SJSA1 (cell line): ENCODE data around the gene L1CAM. TPM values are rescaled to one million over a fixed set of nuclear protein-coding genes. Genes with fewer than 3 reads are reported as not detected.

Experiments used
- DNase-seq, 2 experiments: peaks; one replicate each; pipeline ENCODE4 v3.0.0-alpha.2; 2015 to 2020; ENCODE audit warnings: low spot score in 2 of 2, low read depth in 1 of 2
- H3K27ac ChIP-seq: fragments of 250-450 bp; sonication (Bioruptor Pico); 2 replicates; pipeline ENCODE4 v1.5.1; 2020; ENCODE audit warnings: mild to moderate bottlenecking, moderate library complexity
- H3K27me3 ChIP-seq: fragments of 250-450 bp; sonication (Bioruptor Pico); replicated peaks from 2 replicates; pipeline ENCODE4 v1.5.1; 2020; ENCODE audit warnings: mild to moderate bottlenecking, moderate library complexity
- H3K36me3 ChIP-seq: fragments of 250-450 bp; sonication (Bioruptor Pico); 2 replicates; pipeline ENCODE4 v1.5.1; 2020; ENCODE audit warnings: mild to moderate bottlenecking
- H3K4me1 ChIP-seq: fragments of 250-450 bp; sonication (Bioruptor Pico); replicated peaks from 2 replicates; pipeline ENCODE4 v1.6.1; 2021; ENCODE audit warnings: mild to moderate bottlenecking
- H3K4me3 ChIP-seq: fragments of 250-450 bp; sonication (Bioruptor Pico); 2 replicates; pipeline ENCODE4 v1.5.1; 2020; ENCODE audit warnings: mild to moderate bottlenecking
- H3K9me3 ChIP-seq: fragments of 250-450 bp; sonication (Bioruptor Pico); replicated peaks from 2 replicates; pipeline ENCODE4 v1.5.1; 2020; ENCODE audit warnings: mild to moderate bottlenecking
- total RNA-seq: library from RNA; depleted of rRNA; stranded (reverse); fragments of >200 nt; shearing (Covaris generic); gene quantifications from 2 replicates; pipeline ENCODE4 v1.2.3, GENCODE V29; 2014

Gene L1CAM
- total RNA-seq, 1 experiment from 2014 or later, result 0.05 TPM

- H3K4me3 ChIP-seq, result no peak overlapping the region
- H3K4me1 ChIP-seq, result no peaks in the 10 kb centered on the region
- no peaks in the 10 kb centered on the region for H3K27me3 ChIP-seq
- H3K36me3 ChIP-seq, result no peaks in the 10 kb centered on the region
- H3K9me3 ChIP-seq, result no peaks in the 10 kb centered on the region
- DNase-seq, result no peak
- no peak overlapping the region for H3K27ac ChIP-seq
These were observed 33.3 kb upstream of the L1CAM start for GRCh38 chrX:153919281-153919680.

GRCh38 chrX:153917869-153918268 is 31.9 kb upstream of the L1CAM start:
- no peak for DNase-seq
- Histone ChIP-seq H3K9me3 (no peaks in the 10 kb centered on the region), H3K4me1 (no peaks in the 10 kb centered on the region), H3K36me3 (no peaks in the 10 kb centered on the region), H3K4me3 (no peak overlapping the region), H3K27me3 (no peaks in the 10 kb centered on the region), H3K27ac (no peak overlapping the region)

- no peaks in the 10 kb centered on the region for H3K36me3 ChIP-seq
- H3K27ac ChIP-seq, result no peak overlapping the region
- no peak for DNase-seq
- no peaks in the 10 kb centered on the region for H3K4me1 ChIP-seq
- no peak overlapping the region for H3K4me3 ChIP-seq
- H3K9me3 ChIP-seq, result no peaks in the 10 kb centered on the region
- no peaks in the 10 kb centered on the region for H3K27me3 ChIP-seq
These were observed 27.7 kb upstream of the L1CAM start for GRCh38 chrX:153913701-153914100.

- Histone ChIP-seq H3K27ac (no peak overlapping the region), H3K9me3 (no peaks in the 10 kb centered on the region), H3K4me3 (no peak overlapping the region), H3K36me3 (no peaks in the 10 kb centered on the region), H3K4me1 (no peaks in the 10 kb centered on the region), H3K27me3 (no peaks in the 10 kb centered on the region)
- DNase-seq, result no peak
These were observed 27.2 kb upstream of the L1CAM start for GRCh38 chrX:153913211-153913610.

GRCh38 chrX:153911798-153912197 is 25.8 kb upstream of the L1CAM start:
- Histone ChIP-seq H3K4me1 (no peaks in the 10 kb centered on the region), H3K9me3 (no peaks in the 10 kb centered on the region), H3K27me3 (no peaks in the 10 kb centered on the region), H3K27ac (no peak overlapping the region), H3K4me3 (no peak overlapping the region), H3K36me3 (no peaks in the 10 kb centered on the region)
- no peak for DNase-seq

- no peaks in the 10 kb centered on the region for H3K4me1 ChIP-seq
- H3K27me3 ChIP-seq, result no peaks in the 10 kb centered on the region
- H3K36me3 ChIP-seq, result no peaks in the 10 kb centered on the region
- no peak overlapping the region for H3K4me3 ChIP-seq
- no peaks in the 10 kb centered on the region for H3K9me3 ChIP-seq
- DNase-seq, result no peak
- no peak overlapping the region for H3K27ac ChIP-seq
These were observed 24.5 kb upstream of the L1CAM start for GRCh38 chrX:153910446-153910845.

GRCh38 chrX:153909980-153910360 is 24.0 kb upstream of the L1CAM start:
- Histone ChIP-seq H3K9me3 (no peaks in the 10 kb centered on the region), H3K27ac (no peak overlapping the region), H3K4me3 (no peak overlapping the region), H3K4me1 (no peaks in the 10 kb centered on the region), H3K36me3 (no peaks in the 10 kb centered on the region), H3K27me3 (no peaks in the 10 kb centered on the region)
- DNase-seq, result no peak

- Histone ChIP-seq H3K36me3 (no peaks in the 10 kb centered on the region), H3K27ac (no peak overlapping the region), H3K27me3 (no peaks in the 10 kb centered on the region), H3K4me1 (no peaks in the 10 kb centered on the region), H3K4me3 (no peak overlapping the region), H3K9me3 (no peaks in the 10 kb centered on the region)
- DNase-seq, result no peak
These were observed 23.3 kb upstream of the L1CAM start for GRCh38 chrX:153909024-153909979.

GRCh38 chrX:153908219-153908860 is 22.4 kb upstream of the L1CAM start:
- no peak overlapping the region for H3K27ac ChIP-seq
- H3K36me3 ChIP-seq, result no peaks in the 10 kb centered on the region
- no peaks in the 10 kb centered on the region for H3K9me3 ChIP-seq
- no peak overlapping the region for H3K4me3 ChIP-seq
- no peaks in the 10 kb centered on the region for H3K4me1 ChIP-seq
- DNase-seq, result no peak
- no peaks in the 10 kb centered on the region for H3K27me3 ChIP-seq

GRCh38 chrX:153907456-153907855 is 21.5 kb upstream of the L1CAM start:
- H3K4me3 ChIP-seq, result no peak overlapping the region
- H3K9me3 ChIP-seq, result no peaks in the 10 kb centered on the region
- H3K27ac ChIP-seq, result no peak overlapping the region
- no peaks in the 10 kb centered on the region for H3K36me3 ChIP-seq
- DNase-seq, result no peak
- no peaks in the 10 kb centered on the region for H3K4me1 ChIP-seq
- no peaks in the 10 kb centered on the region for H3K27me3 ChIP-seq

- peaks cover 1% of the 10 kb centered on the region; the same call in 1 of the 2 replicates for H3K4me1 ChIP-seq
- no peak for DNase-seq
These were observed 20.3 kb upstream of the L1CAM start for GRCh38 chrX:153906126-153906917.

GRCh38 chrX:153905481-153906095 is 19.6 kb upstream of the L1CAM start:
- Histone ChIP-seq H3K4me3 (no peak overlapping the region), H3K4me1 (peaks cover 4% of the 10 kb centered on the region; the same call in 1 of the 2 replicates), H3K9me3 (no peaks in the 10 kb centered on the region), H3K27me3 (no peaks in the 10 kb centered on the region), H3K27ac (no peak overlapping the region), H3K36me3 (no peaks in the 10 kb centered on the region)
- no peak for DNase-seq

More at GRCh38 chrX:153906126-153906917, 20.3 kb upstream of the L1CAM start:
- H3K9me3 ChIP-seq, result no peaks in the 10 kb centered on the region
- no peaks in the 10 kb centered on the region for H3K27me3 ChIP-seq
- H3K36me3 ChIP-seq, result no peaks in the 10 kb centered on the region
- no peak overlapping the region for H3K4me3 ChIP-seq
- H3K27ac ChIP-seq, result no peak overlapping the region
